ENCODE data around the gene SPI1.

DNA sequence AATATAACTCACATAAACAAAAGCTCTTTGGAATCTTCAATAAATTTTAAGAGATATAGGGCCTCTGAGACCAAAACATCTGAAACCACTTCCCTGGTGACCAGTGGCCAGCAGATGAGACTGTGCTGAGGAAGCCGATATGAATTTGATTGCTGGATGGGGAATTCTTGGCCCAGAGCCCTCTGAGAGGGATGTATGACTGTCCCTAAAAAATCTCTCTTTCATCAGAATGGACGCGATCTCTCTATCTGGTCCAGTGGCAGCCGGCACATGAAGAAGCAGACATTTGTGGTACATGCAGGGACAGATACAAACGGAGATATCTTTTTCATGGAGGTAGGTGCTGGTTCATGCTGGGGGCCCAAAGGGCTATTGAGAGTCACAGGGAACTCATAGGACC is 63.4 kb downstream of the SPI1 start:
- TF ChIP-seq, protein P1, sequence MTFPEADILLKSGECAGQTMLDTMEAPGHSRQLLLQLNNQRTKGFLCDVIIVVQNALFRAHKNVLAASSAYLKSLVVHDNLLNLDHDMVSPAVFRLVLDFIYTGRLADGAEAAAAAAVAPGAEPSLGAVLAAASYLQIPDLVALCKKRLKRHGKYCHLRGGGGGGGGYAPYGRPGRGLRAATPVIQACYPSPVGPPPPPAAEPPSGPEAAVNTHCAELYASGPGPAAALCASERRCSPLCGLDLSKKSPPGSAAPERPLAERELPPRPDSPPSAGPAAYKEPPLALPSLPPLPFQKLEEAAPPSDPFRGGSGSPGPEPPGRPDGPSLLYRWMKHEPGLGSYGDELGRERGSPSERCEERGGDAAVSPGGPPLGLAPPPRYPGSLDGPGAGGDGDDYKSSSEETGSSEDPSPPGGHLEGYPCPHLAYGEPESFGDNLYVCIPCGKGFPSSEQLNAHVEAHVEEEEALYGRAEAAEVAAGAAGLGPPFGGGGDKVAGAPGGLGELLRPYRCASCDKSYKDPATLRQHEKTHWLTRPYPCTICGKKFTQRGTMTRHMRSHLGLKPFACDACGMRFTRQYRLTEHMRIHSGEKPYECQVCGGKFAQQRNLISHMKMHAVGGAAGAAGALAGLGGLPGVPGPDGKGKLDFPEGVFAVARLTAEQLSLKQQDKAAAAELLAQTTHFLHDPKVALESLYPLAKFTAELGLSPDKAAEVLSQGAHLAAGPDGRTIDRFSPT (tag by site-specific recombination; IDR thresholded peaks at IDR 0.05): no peak
- TF ChIP-seq, protein P2, sequence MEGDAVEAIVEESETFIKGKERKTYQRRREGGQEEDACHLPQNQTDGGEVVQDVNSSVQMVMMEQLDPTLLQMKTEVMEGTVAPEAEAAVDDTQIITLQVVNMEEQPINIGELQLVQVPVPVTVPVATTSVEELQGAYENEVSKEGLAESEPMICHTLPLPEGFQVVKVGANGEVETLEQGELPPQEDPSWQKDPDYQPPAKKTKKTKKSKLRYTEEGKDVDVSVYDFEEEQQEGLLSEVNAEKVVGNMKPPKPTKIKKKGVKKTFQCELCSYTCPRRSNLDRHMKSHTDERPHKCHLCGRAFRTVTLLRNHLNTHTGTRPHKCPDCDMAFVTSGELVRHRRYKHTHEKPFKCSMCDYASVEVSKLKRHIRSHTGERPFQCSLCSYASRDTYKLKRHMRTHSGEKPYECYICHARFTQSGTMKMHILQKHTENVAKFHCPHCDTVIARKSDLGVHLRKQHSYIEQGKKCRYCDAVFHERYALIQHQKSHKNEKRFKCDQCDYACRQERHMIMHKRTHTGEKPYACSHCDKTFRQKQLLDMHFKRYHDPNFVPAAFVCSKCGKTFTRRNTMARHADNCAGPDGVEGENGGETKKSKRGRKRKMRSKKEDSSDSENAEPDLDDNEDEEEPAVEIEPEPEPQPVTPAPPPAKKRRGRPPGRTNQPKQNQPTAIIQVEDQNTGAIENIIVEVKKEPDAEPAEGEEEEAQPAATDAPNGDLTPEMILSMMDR (tag by site-specific recombination; IDR thresholded peaks at IDR 0.05): no peak
- TF ChIP-seq RBAK (tag by site-specific recombination; IDR thresholded peaks at IDR 0.05) (no peak), ZNF335 (tag by site-specific recombination; conservative IDR thresholded peaks at IDR 0.05) (no peak), PRDM1 (tag by site-specific recombination; IDR thresholded peaks at IDR 0.05) (no peak), BCL11B (tag by site-specific recombination; IDR thresholded peaks at IDR 0.05; ENCODE audit: low read depth) (no peak)
- TF ChIP-seq, protein P3, sequence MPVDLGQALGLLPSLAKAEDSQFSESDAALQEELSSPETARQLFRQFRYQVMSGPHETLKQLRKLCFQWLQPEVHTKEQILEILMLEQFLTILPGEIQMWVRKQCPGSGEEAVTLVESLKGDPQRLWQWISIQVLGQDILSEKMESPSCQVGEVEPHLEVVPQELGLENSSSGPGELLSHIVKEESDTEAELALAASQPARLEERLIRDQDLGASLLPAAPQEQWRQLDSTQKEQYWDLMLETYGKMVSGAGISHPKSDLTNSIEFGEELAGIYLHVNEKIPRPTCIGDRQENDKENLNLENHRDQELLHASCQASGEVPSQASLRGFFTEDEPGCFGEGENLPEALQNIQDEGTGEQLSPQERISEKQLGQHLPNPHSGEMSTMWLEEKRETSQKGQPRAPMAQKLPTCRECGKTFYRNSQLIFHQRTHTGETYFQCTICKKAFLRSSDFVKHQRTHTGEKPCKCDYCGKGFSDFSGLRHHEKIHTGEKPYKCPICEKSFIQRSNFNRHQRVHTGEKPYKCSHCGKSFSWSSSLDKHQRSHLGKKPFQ (tag by site-specific recombination; IDR thresholded peaks at IDR 0.05): no peak

Data from HEK293 (cell line).